ENCODE data around the gene CKAP5. TPM values are rescaled to one million over a fixed set of nuclear protein-coding genes. Genes with fewer than 3 reads are reported as not detected.

CKAP5 gene
- total RNA-seq, 1 experiment from 2014 or later, result 572 TPM

- H3K9me3 ChIP-seq (ENCODE audit: low read depth, low read length, poor library complexity, severe bottlenecking), result no peaks in the 10 kb centered on the region
- POLR2A ChIA-PET (ENCODE audit: low non-redundant PET), result interaction anchor here (0.5 kb wide), 1 partner anchor 310 kb away, joined by 11 read pairs; no protein-coding TSS in a partner anchor
- no peak overlapping the region for H3K4me3 ChIP-seq (ENCODE audit: low read depth, low read length, poor library complexity, severe bottlenecking)
- peaks cover 31% of the 10 kb centered on the region for H3K36me3 ChIP-seq (ENCODE audit: insufficient read depth, low read length, poor library complexity, severe bottlenecking)
- DNase-seq (ENCODE audit: low spot score), result no peak
- intact Hi-C loops (cut with micrococcal nuclease; ENCODE audit: unreplicated experiment), result no loop called here
- CTCF ChIA-PET, result no interaction called here
- TF ChIP-seq CTCF (conservative IDR thresholded peaks at IDR 0.05; ENCODE audit: low read depth, low read length) (no peak), EZH2 (IDR thresholded peaks at IDR 0.05; ENCODE audit: borderline replicate concordance, low read depth, low read length, poor library complexity, severe bottlenecking) (no peak)
- H3K4me1 ChIP-seq (ENCODE audit: insufficient read depth, low read length, poor library complexity, severe bottlenecking), result peaks cover 22% of the 10 kb centered on the region
- BruUV-seq (replicated peaks), result no TSS peak
- no peaks in the 10 kb centered on the region for H3K27me3 ChIP-seq (replicated peaks; ENCODE audit: insufficient read depth, low read depth, low read length, poor library complexity)
- no peak overlapping the region for H3K27ac ChIP-seq (ENCODE audit: low read depth, low read length, poor library complexity, severe bottlenecking)
These were observed 6.0 kb downstream of the CKAP5 start for GRCh38 chr11:46840116-46840515.

GRCh38 chr11:46838501-46838900 lies 7.6 kb downstream of the CKAP5 start:
- H3K27ac ChIP-seq (ENCODE audit: low read depth, low read length, poor library complexity, severe bottlenecking), result no peak overlapping the region
- POLR2A ChIA-PET (ENCODE audit: low non-redundant PET), result no interaction called here
- CTCF ChIA-PET, result no interaction called here

GRCh38 chr11:46837860-46838259 lies 8.2 kb downstream of the CKAP5 start:
- TF ChIP-seq CTCF (conservative IDR thresholded peaks at IDR 0.05; ENCODE audit: low read depth, low read length) (no peak), EZH2 (IDR thresholded peaks at IDR 0.05; ENCODE audit: borderline replicate concordance, low read depth, low read length, poor library complexity, severe bottlenecking) (no peak)
- Histone ChIP-seq H3K27ac (ENCODE audit: low read depth, low read length, poor library complexity, severe bottlenecking) (no peak overlapping the region), H3K4me1 (ENCODE audit: insufficient read depth, low read length, poor library complexity, severe bottlenecking) (peaks cover 10% of the 10 kb centered on the region), H3K27me3 (replicated peaks; ENCODE audit: insufficient read depth, low read depth, low read length, poor library complexity) (no peaks in the 10 kb centered on the region), H3K36me3 (ENCODE audit: insufficient read depth, low read length, poor library complexity, severe bottlenecking) (peaks cover 27% of the 10 kb centered on the region), H3K4me3 (ENCODE audit: low read depth, low read length, poor library complexity, severe bottlenecking) (no peak overlapping the region), H3K9me3 (ENCODE audit: low read depth, low read length, poor library complexity, severe bottlenecking) (no peaks in the 10 kb centered on the region)
- no TSS peak for BruUV-seq (replicated peaks)
- DNase-seq (ENCODE audit: low spot score), result no peak
- CTCF ChIA-PET, result no interaction called here
- POLR2A ChIA-PET (ENCODE audit: low non-redundant PET), result no interaction called here
- intact Hi-C loops (cut with micrococcal nuclease; ENCODE audit: unreplicated experiment), result no loop called here

More at GRCh38 chr11:46838501-46838900, 7.6 kb downstream of the CKAP5 start:
- BruUV-seq (replicated peaks), result no TSS peak
- peaks cover 10% of the 10 kb centered on the region for H3K4me1 ChIP-seq (ENCODE audit: insufficient read depth, low read length, poor library complexity, severe bottlenecking)
- no peak for TF ChIP-seq CTCF (conservative IDR thresholded peaks at IDR 0.05; ENCODE audit: low read depth, low read length)
- TF ChIP-seq EZH2 (IDR thresholded peaks at IDR 0.05; ENCODE audit: borderline replicate concordance, low read depth, low read length, poor library complexity, severe bottlenecking), result no peak
- no peaks in the 10 kb centered on the region for H3K9me3 ChIP-seq (ENCODE audit: low read depth, low read length, poor library complexity, severe bottlenecking)
- no peak for DNase-seq (ENCODE audit: low spot score)
- intact Hi-C loops (cut with micrococcal nuclease; ENCODE audit: unreplicated experiment), result no loop called here
- peaks cover 31% of the 10 kb centered on the region for H3K36me3 ChIP-seq (ENCODE audit: insufficient read depth, low read length, poor library complexity, severe bottlenecking)
- H3K4me3 ChIP-seq (ENCODE audit: low read depth, low read length, poor library complexity, severe bottlenecking), result no peak overlapping the region
- no peaks in the 10 kb centered on the region for H3K27me3 ChIP-seq (replicated peaks; ENCODE audit: insufficient read depth, low read depth, low read length, poor library complexity)
